Dermis blood vessel endothelial cell (primary cell): ENCODE measurements around the gene NECAP2. TPM values are rescaled to one million over a fixed set of nuclear protein-coding genes. Genes with fewer than 3 reads are reported as not detected.

ENCODE experiments used
- DNase-seq: peaks from one replicate; pipeline ENCODE4 v3.0.0; 2010
- total RNA-seq: library from RNA; depleted of rRNA; stranded (reverse); fragments of >200 nt; gene quantifications from 2 replicates; pipeline ENCODE4 v1.2.3, GENCODE V29; 2014

Gene NECAP2
- 195 and 263 TPM in 2 replicates for total RNA-seq

DNA sequence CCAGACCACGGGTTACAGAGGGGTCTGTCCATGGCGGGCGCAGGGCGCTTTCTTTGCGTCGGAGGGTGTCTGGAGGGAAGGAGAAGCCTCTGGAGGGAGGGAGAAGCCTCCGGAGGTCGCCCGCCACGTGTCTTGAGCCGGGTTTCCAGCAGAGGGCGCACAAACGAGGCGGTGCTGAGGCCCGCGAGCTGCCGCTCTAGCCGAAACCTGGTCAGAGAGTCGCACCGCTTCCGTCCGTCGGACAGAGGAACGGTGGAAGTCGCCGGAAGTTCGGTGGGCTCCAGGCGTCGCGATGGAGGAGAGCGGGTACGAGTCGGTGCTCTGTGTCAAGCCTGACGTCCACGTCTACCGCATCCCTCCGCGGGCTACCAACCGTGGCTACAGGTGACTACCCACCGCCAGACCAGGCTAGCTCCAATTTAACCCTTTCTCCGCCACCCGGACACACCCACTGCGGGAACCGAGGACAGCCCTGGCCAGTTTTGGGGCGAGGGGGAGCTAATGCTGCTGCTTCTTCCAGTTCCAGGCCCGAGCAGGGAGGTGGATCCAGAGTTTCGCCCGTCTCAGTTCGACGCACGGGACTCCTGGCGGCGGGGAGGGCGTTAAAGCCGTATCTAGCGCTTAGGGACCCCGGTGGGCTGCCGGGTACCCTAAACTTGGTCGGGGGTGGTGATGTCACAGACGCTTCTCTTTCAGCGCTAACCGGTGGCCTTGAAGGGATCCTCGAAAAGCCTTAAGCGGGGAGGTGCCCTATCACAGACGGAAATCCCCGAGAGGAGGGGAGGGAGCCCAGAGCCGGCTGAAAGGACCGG is at the start of gene NECAP2:
TSS of gene NECAP2 (plus strand) at position 255 of the 812 bp plus-strand sequence. CDS start at position 293, 38 bp downstream.
- peak; percentile 96 for DNase-seq

GRCh38 chr1:16391411-16391810 is 49.1 kb upstream of the NECAP2 start:
- no peak for DNase-seq

GRCh38 chr1:16392740-16393569 is 47.6 kb upstream of the NECAP2 start:
- no peak for DNase-seq

DNA sequence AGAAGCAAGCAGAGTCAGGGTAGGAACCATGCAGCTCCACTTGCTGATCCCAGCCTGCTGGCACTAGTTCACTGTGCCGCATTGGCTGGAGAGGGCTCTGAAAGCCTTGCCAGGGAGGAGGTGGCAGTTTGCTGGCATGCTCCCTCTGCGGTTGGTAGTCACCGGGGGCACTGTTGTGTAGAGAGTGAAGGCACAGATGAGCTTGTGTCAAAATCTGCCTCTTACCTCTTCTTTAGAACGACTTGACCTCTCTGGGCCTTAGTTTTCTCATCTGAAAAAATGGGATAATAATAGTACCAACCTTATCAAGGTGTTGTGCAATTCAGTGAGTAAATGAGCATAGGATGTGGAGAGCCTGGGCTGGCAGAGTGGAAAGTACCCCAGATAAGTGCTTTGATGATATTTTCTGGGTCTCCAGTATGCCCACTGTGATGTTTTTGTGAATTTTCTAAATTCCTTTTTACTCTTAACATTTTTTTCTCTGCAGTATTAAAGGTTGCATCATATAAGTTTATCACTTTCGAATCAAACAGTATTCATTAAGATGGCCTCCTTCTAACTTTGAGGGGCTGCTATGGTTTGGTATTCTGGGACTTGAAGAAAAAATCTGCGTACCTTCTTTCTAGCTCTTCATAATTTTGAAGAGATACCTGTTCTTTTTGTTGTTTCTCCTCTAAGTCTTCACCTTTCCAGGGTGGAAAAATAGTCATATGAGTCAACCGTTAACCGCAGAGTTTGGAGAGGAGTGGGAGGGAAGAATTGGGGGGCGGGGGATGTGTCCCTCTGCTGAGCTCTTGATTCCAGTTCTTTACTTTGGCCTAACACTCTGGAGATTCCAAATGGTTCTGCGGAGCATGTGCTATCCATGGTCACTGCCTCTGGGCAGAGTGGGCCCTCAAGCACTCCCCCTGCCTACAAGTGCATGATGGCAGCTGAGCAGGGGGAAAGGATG is 46.7 kb upstream of the NECAP2 start:
- DNase-seq = no peak

GRCh38 chr1:16394977-16395376 is 45.5 kb upstream of the NECAP2 start:
- no peak for DNase-seq

- peak; percentile 77 for DNase-seq
Observed at GRCh38 chr1:16396591-16396990, 43.9 kb upstream of the NECAP2 start.

DNA sequence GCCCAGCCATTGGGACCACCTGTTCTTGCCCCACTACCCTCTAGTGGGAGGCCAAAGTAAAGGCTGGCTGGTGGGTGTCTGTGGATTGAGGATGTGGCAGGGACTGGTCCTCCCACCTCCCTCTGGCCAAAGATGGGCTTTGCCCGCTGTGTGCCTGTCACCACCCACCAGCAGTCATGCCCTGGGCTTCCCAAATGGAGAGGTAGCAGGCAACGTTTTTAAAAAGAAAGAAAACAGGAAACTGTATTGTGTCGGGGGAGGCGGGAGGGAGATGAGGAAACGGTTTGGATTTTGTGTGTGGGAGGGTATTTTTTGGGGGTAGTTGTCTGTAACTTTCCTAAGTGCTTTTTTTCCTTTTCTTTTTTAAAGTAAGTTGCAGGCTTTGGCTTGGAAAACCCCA is 43.4 kb upstream of the NECAP2 start:
- DNase-seq = no peak

GRCh38 chr1:16398371-16398953 is 42.1 kb upstream of the NECAP2 start:
- no peak for DNase-seq

DNA sequence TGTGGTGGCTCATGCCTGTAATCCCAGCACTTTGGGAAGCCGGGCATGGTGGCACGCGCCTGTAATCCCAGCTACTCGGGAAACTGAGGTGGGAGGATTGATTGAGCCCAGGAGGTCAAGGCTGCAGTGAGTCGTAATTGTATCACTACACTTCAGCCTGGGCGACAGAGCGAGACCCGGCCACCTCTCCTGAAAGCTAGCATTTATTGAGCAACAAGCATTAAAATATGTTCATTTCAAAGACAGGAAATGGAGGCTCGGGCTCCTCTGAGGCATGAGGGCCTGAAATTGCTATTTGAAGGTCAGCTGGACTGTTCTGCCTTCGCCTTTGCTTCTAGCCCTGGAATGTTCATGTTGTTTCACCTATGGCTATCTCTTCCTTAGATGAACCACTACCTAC is 37.8 kb upstream of the NECAP2 start:
- DNase-seq = no peak

DNA sequence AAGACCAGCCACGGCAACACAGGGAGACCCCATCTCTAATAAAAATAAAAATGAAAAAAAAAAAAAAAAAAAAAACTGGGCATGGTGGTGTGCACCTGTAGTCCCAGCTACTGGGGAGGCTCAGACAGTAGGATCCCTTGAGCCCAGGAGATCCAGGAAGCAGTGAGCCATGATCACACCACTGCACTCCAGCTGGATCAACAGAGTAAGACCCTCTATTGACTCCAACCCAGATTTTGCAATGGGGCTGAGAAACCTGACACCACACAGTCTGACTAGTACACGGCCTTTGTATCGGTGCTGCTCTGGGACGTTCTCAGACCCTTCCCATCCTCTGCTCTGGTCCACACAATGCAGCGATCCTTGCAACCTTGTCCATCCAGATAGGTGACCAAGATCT is 35.1 kb upstream of the NECAP2 start:
- DNase-seq = no peak

DNA sequence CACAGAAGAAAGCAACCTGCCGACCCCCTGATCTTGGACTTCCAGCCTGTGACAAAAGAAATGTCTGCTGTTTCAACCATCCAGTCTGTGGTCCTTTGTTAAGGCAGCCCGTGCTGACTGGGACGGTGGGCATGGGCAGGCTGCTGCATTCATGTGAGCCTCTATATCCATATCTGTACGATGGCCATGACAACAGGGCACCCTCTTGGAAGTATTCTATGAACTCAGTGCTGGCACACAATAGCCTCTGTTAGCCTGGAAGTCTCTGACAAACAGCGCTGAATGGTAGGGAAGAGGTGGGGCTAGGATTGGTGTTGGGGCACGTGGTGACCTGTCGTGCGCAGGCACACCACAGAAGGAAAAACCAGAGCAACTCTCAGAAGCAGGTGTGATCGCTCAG is 33.7 kb upstream of the NECAP2 start:
- no peak for DNase-seq

DNA sequence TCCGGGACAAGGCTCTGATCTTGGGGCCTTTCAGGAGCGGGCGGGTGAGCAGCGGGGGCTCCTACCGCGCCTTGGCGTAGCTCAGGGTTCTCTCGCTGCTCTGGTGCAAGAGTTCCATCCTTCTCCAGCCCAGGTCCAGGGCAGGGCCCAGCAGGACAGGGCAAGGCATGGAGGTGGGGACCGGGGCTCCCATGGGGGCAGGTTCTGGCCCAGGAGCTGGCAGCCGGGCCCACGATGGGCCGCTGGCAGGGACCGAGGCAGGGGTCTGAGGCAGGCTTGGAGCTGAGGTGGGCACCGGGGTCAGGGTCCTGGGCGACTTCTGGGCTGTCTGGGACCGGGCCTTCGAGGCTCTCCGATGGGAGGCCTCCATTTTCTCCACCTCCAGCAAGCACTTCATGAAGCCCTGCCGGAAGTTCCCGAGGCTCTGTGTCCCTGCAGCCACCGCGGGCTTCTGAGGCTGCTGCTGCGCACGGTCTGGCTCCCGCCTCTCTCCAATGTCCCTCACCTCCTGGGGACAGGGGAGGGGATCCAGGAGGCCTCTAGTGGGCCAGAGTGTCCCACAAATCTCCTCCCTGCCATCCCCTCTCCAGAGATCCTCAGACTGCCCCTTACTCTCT is 30.9 kb upstream of the NECAP2 start:
- no peak for DNase-seq

DNA sequence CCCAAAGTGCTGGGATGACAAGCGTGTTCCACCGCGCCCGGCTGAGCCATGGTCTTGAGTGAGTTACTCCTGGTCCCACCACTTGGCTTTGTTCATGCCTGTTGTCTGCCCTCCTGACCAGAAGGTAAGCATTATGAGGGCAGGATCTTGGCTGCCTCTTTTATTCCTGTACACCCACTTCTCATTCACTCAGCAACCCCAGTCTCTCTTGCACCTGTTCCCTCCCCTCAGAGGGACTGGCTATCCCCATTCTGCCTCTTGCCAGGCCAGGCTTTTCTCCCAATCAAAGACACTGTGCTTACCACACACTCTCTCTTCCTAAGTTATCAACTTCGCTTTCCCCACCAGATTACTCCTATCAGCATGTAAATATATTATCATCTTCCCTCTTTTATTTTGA is 29.7 kb upstream of the NECAP2 start:
- DNase-seq = no peak

GRCh38 chr1:16413191-16413590 is 27.3 kb upstream of the NECAP2 start:
- DNase-seq = no peak

DNA sequence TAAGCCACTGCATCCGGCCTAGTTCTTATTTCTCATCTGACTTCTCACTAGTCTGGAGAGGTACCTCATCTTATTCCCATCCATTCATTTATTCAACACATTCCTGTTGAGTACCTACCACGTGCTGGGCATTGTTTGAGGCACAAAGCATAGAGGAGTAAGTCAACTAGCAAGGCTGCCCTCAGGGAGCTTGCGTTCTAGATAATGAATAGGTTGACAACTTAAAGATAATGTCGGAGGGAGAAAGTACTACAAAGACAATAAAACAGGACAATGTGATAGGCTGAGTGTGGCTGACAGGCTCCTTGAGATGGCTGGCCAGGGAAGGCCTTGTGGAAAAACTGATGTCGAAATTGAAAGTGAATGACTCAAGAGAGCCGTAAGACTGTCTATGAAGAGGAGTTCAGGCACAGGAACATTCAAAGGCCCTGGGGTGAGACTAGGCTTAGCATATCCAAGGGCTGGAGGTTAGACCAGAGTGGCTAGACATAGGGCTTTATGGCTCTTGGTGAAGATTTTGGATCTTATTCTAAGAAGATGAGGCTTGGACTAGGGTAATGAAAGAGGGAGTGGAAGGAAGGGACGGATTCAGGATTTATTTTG is 21.6 kb upstream of the NECAP2 start:
- no peak for DNase-seq

GRCh38 chr1:16420424-16421118 is 20.0 kb upstream of the NECAP2 start:
- DNase-seq = no peak

GRCh38 chr1:16421201-16421600 is 19.3 kb upstream of the NECAP2 start:
- no peak for DNase-seq

DNA sequence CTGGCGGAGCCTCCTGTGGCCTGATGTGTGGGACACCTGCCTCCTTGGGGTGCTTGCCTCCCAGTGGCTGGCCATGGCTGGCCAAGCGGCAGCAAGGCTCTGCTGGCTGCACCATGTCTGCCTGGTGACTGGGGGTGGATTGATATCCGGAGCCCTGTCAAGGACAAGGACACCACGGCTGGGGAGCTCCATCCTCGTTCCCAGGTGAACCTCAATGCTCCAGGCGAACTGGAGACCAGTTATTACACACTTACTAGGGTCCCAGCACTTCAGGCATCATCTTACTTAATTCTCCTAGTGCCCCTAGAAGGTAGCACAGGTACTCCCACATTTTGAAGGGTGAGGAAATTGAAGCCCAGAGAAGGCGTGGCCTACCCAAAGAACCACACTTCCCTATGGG is 18.5 kb upstream of the NECAP2 start:
- no peak for DNase-seq

- no peak for DNase-seq
Observed at GRCh38 chr1:16425125-16426025, 15.1 kb upstream of the NECAP2 start.

GRCh38 chr1:16430606-16431005 is 9.9 kb upstream of the NECAP2 start:
- DNase-seq = no peak
